HCT116 (cell line): ENCODE results near the gene KCNAB3. TPM values are rescaled to one million over a fixed set of nuclear protein-coding genes. Genes with fewer than 3 reads are reported as not detected.

Source experiments
- ATAC-seq: fragments of 200-7000 bp; cut with Tn5 transposase; 2 replicates; pipeline ENCODE4 v1.9.1; 2020; ENCODE audit warnings: mild to moderate bottlenecking, moderate library complexity
- BruUV-seq: library from RNA; stranded (reverse); fragments of 400-500 nt; replicated peaks from 2 replicates; lab custom pipeline; 2021; lab: Mats Ljungman, UMichigan
- CTCF ChIA-PET: fragments of 300-600 bp; sonication (Branson Sonifier 250); formaldehyde crosslinking; loops from one replicate; lab custom pipeline; 2021; ENCODE audit warnings: antibody characterized with exemption; lab: Charles Lee
- POLR2A ChIA-PET: fragments of 300-600, 350-600 bp; sonication (Branson Sonifier 250); formaldehyde crosslinking; loops from one replicate; lab custom pipeline; 2021; ENCODE audit warnings: antibody characterized with exemption; lab: Charles Lee
- RAD21 ChIA-PET, 2 experiments: fragments of 300-600 bp; sonication (Branson Sonifier 250); formaldehyde crosslinking; loops; one replicate each; lab custom pipeline; 2023; ENCODE audit warnings: low total read pairs in 2 of 2; ENCODE audit not compliant: uncharacterized antibody in 2 of 2, unreplicated experiment in 2 of 2, low non-redundant PET in 1 of 2; lab: Charles Lee
- DNase-seq: peaks from one replicate; pipeline ENCODE4 v3.0.0-alpha.2; 2010; ENCODE audit warnings: low read depth, low spot score
- H2AFZ ChIP-seq: fragments of 200-600 bp; shearing (Covaris generic), sonication (generic); 2 replicates; pipeline ENCODE4 v1.6.1; 2017; ENCODE audit warnings: low read depth, mixed run types, mixed read lengths, antibody characterized with exemption, low read length; ENCODE audit not compliant: poor library complexity, severe bottlenecking
- H3K27ac ChIP-seq: 2 replicates; pipeline ENCODE4 v1.5.1; 2012; ENCODE audit warnings: low read depth, low read length
- H3K27me3 ChIP-seq: fragments of 200-600 bp; sonication (generic); 2 replicates; pipeline ENCODE4 v1.6.1; 2016; ENCODE audit warnings: mixed run types, low read length, mixed read lengths; ENCODE audit not compliant: insufficient read depth
- H3K36me3 ChIP-seq, 2 experiments: fragments of 200-500 bp in 1 of 2; fragments of 200-600 bp in 1 of 2; sonication (Bioruptor generic) in 1 of 2; sonication (generic) in 1 of 2; 2 replicates each; pipeline versions ENCODE4 v1.5.1 to v1.6.1; 2014 to 2016; ENCODE audit warnings: low read length in 2 of 2, inconsistent platforms in 1 of 2, mixed read lengths in 1 of 2, mixed run types in 1 of 2; ENCODE audit not compliant: insufficient read depth in 2 of 2, control insufficient read depth in 1 of 2
- H3K4me1 ChIP-seq, 2 experiments: fragments of 200-600 bp in 1 of 2; sonication (generic) in 1 of 2; 2 replicates each; pipeline versions ENCODE4 v1.5.1 to v1.6.1; 2012 to 2017; ENCODE audit warnings: low read length in 2 of 2, inconsistent platforms in 1 of 2, mild to moderate bottlenecking in 1 of 2, mixed read lengths in 1 of 2, mixed run types in 1 of 2, moderate library complexity in 1 of 2; ENCODE audit not compliant: insufficient read depth in 2 of 2, control insufficient read depth in 1 of 2
- H3K4me2 ChIP-seq: fragments of 200-600 bp; sonication (generic); 2 replicates; pipeline ENCODE4 v1.6.1; 2017; ENCODE audit warnings: mixed run types, low read length, mixed read lengths
- H3K4me3 ChIP-seq, 2 experiments: fragments of 200-600 bp in 1 of 2; sonication (generic) in 1 of 2; replicated peaks in 1 of 2; 2 replicates each; pipeline ENCODE4 v1.5.1; 2011 to 2016; ENCODE audit warnings: low read length in 2 of 2, control low read depth in 1 of 2, low read depth in 1 of 2, mild to moderate bottlenecking in 1 of 2, mixed read lengths in 1 of 2, mixed run types in 1 of 2
- H3K79me2 ChIP-seq: fragments of 200-600 bp; sonication (generic); 2 replicates; pipeline ENCODE4 v1.6.1; 2017; ENCODE audit warnings: mild to moderate bottlenecking, mixed run types, low read length, moderate library complexity, mixed read lengths; ENCODE audit not compliant: insufficient read depth
- H3K9ac ChIP-seq: fragments of 200-600 bp; sonication (generic); 2 replicates; pipeline ENCODE4 v1.6.1; 2016; ENCODE audit warnings: low read length, mixed read lengths
- H3K9me2 ChIP-seq: fragments of 200-600 bp; sonication (generic), shearing (Covaris generic); 2 replicates; pipeline ENCODE4 v1.6.1; 2017; ENCODE audit warnings: mixed run types, mild to moderate bottlenecking, moderate library complexity; ENCODE audit not compliant: insufficient read depth
- H3K9me3 ChIP-seq, 2 experiments: fragments of 200-500 bp in 1 of 2; fragments of 200-600 bp in 1 of 2; sonication (Bioruptor generic) in 1 of 2; sonication (generic) in 1 of 2; 2 replicates each; pipeline ENCODE4 v1.6.1; 2014 to 2017; ENCODE audit warnings: low read length in 2 of 2, mixed read lengths in 2 of 2, inconsistent platforms in 1 of 2, low read depth in 1 of 2, mild to moderate bottlenecking in 1 of 2, mixed run types in 1 of 2, moderate library complexity in 1 of 2; ENCODE audit not compliant: control insufficient read depth in 1 of 2, insufficient read depth in 1 of 2
- H4K20me1 ChIP-seq: fragments of 200-600 bp; sonication (generic), shearing (Covaris generic); 2 replicates; pipeline ENCODE4 v1.6.1; 2017; ENCODE audit warnings: mixed run types, mild to moderate bottlenecking, moderate library complexity; ENCODE audit not compliant: insufficient read depth
- CBX3 ChIP-seq: IDR thresholded peaks from 2 replicates; pipeline ENCODE4 v1.6.1; 2012; ENCODE audit warnings: low read depth
- CEBPB ChIP-seq: IDR thresholded peaks from 2 replicates; pipeline ENCODE4 v1.6.1; 2012; ENCODE audit warnings: low read depth
- EGR1 ChIP-seq: IDR thresholded peaks from 2 replicates; pipeline ENCODE4 v1.6.1; 2012; ENCODE audit warnings: low read depth
- ELF1 ChIP-seq: IDR thresholded peaks from 2 replicates; pipeline ENCODE4 v1.6.1; 2012; ENCODE audit warnings: low read depth, borderline replicate concordance
- EZH2phosphoT487 ChIP-seq: fragments of 200-600 bp; IDR thresholded peaks from 2 replicates; pipeline ENCODE4 v1.6.1; 2018; ENCODE audit warnings: antibody characterized with exemption, borderline replicate concordance
- FOSL1 ChIP-seq: IDR thresholded peaks from 2 replicates; pipeline ENCODE4 v1.6.1; 2012; ENCODE audit warnings: low read depth
- JUND ChIP-seq: IDR thresholded peaks from 2 replicates; pipeline ENCODE4 v1.6.1; 2012
- POLR2A ChIP-seq: IDR thresholded peaks from 2 replicates; pipeline ENCODE4 v1.7.0; 2011; ENCODE audit warnings: borderline replicate concordance; ENCODE audit not compliant: insufficient read depth, insufficient read length; ENCODE audit errors: extremely low read depth
- POLR2AphosphoS5 ChIP-seq: IDR thresholded peaks from 2 replicates; pipeline ENCODE4 v1.6.1; 2011; ENCODE audit warnings: mild to moderate bottlenecking, low read depth, low read length, moderate library complexity
- RAD21 ChIP-seq: IDR thresholded peaks from 2 replicates; pipeline ENCODE4 v1.6.1; 2012; ENCODE audit warnings: low read depth, mild to moderate bottlenecking
- SIN3A ChIP-seq: IDR thresholded peaks from 2 replicates; pipeline ENCODE4 v1.6.1; 2012; ENCODE audit warnings: low read depth
- SP1 ChIP-seq: IDR thresholded peaks from 2 replicates; pipeline ENCODE4 v1.6.1; 2012; ENCODE audit warnings: low read depth
- SRF ChIP-seq: IDR thresholded peaks from 2 replicates; pipeline ENCODE4 v1.6.1; 2012; ENCODE audit warnings: low read depth
- YY1 ChIP-seq: IDR thresholded peaks from 2 replicates; pipeline ENCODE4 v1.6.1; 2011; ENCODE audit warnings: low read length, low read depth, moderate library complexity, mild to moderate bottlenecking; ENCODE audit not compliant: insufficient replicate concordance; ENCODE audit errors: extremely low read depth
- ZFX ChIP-seq: fragments of 450-650 bp; IDR thresholded peaks from 2 replicates; pipeline ENCODE4 v1.6.1; 2017
- ZNF274 ChIP-seq: fragments of 200-500 bp; sonication (Bioruptor generic); IDR thresholded peaks from 2 replicates; pipeline ENCODE4 v1.6.1; 2014; ENCODE audit warnings: mild to moderate bottlenecking, low read depth, low read length, inconsistent platforms
- intact Hi-C: fragments of 100-400 bp; cut with micrococcal nuclease; formaldehyde crosslinking; loops from 2 replicates; pipeline ENCODE4 v1.10.0; 2022
- total RNA-seq: library from RNA; stranded (reverse); gene quantifications from one replicate; pipeline ENCODE4 v1.2.1, GENCODE V29; 2021; ENCODE audit not compliant: unreplicated experiment
- TF ChIP-seq, protein P1 (sequence below): IDR thresholded peaks from 2 replicates; pipeline ENCODE4 v1.6.1; 2012
- TF ChIP-seq, protein P2 (sequence below), 3 experiments: fragments of 200-600 bp in 1 of 3; sonication (generic) in 1 of 3; IDR thresholded peaks in 2 of 3; conservative IDR thresholded peaks in 1 of 3; 2 replicates each; pipeline ENCODE4 v1.5.1; 2012 to 2017; ENCODE audit warnings: low read depth in 2 of 3, low read length in 2 of 3, antibody characterized with exemption in 1 of 3, borderline replicate concordance in 1 of 3, control low read depth in 1 of 3, mild to moderate bottlenecking in 1 of 3, mixed read lengths in 1 of 3, mixed run types in 1 of 3, moderate library complexity in 1 of 3; ENCODE audit not compliant: insufficient read depth in 1 of 3
- TF ChIP-seq, protein P3 (sequence below): IDR thresholded peaks from 2 replicates; pipeline ENCODE4 v1.6.1; 2012; ENCODE audit warnings: low read depth
- TF ChIP-seq, protein P4 (sequence below): IDR thresholded peaks from 2 replicates; pipeline ENCODE4 v1.6.1; 2011; ENCODE audit warnings: mild to moderate bottlenecking, low read length, moderate library complexity; ENCODE audit not compliant: insufficient replicate concordance; ENCODE audit errors: extremely low read depth

Gene KCNAB3
- total RNA-seq, 1 experiment from 2014 or later, result 7.1 TPM

DNA sequence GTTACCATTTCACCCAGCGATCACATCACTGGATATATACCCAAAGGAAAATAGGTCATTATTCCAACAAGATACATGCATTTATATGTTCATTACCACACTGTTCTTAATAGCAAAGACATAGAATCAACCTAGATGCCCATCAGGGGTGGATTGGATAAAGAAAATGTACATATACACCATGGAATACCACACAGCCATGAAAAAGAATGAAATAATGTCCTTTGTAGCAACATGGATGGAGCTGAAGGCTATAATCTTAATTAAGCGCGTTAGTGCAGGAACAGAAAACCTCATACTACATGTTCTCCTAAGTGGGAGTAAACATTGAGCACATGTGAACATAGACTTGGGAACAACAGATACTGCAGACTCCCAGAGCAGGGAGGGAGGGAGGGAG, 20.9 kb upstream of the KCNAB3 start:
- H3K9ac ChIP-seq, result no peak overlapping the region
- H2AFZ ChIP-seq, result no peak overlapping the region
- no peak overlapping the region for H3K4me2 ChIP-seq
- intact Hi-C loops, result no loop called here
- no peak for ATAC-seq
- DNase-seq, result no peak
- H3K27ac ChIP-seq, result no peak overlapping the region
- CTCF ChIA-PET, result no interaction called here
- BruUV-seq, result no TSS peak
- H3K4me1 ChIP-seq, result no peaks in the 10 kb centered on the region
- POLR2A ChIA-PET, result no interaction called here
- no peak overlapping the region for H3K4me3 ChIP-seq
- RAD21 ChIA-PET, result no interaction called here
- no peaks in the 10 kb centered on the region for H4K20me1 ChIP-seq
- TF ChIP-seq SRF (no peak), POLR2A (no peak), EGR1 (no peak), CEBPB (no peak), ELF1 (no peak), SIN3A (no peak), EZH2phosphoT487 (no peak), FOSL1 (no peak), JUND (no peak), POLR2AphosphoS5 (no peak), ZFX (no peak), RAD21 (no peak), ZNF274 (no peak), CBX3 (no peak), YY1 (no peak), SP1 (no peak)
- TF ChIP-seq, protein P1, sequence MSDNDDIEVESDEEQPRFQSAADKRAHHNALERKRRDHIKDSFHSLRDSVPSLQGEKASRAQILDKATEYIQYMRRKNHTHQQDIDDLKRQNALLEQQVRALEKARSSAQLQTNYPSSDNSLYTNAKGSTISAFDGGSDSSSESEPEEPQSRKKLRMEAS, result no peak
- TF ChIP-seq, protein P2, sequence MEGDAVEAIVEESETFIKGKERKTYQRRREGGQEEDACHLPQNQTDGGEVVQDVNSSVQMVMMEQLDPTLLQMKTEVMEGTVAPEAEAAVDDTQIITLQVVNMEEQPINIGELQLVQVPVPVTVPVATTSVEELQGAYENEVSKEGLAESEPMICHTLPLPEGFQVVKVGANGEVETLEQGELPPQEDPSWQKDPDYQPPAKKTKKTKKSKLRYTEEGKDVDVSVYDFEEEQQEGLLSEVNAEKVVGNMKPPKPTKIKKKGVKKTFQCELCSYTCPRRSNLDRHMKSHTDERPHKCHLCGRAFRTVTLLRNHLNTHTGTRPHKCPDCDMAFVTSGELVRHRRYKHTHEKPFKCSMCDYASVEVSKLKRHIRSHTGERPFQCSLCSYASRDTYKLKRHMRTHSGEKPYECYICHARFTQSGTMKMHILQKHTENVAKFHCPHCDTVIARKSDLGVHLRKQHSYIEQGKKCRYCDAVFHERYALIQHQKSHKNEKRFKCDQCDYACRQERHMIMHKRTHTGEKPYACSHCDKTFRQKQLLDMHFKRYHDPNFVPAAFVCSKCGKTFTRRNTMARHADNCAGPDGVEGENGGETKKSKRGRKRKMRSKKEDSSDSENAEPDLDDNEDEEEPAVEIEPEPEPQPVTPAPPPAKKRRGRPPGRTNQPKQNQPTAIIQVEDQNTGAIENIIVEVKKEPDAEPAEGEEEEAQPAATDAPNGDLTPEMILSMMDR (IDR thresholded peaks at IDR 0.05 in 2 of 3, conservative IDR thresholded peaks at IDR 0.05 in 1 of 3; ENCODE audit: borderline replicate concordance in 1 of 3, insufficient read depth in 1 of 3, low read depth in 2 of 3, low read length in 2 of 3), result no peak
- TF ChIP-seq, protein P3, sequence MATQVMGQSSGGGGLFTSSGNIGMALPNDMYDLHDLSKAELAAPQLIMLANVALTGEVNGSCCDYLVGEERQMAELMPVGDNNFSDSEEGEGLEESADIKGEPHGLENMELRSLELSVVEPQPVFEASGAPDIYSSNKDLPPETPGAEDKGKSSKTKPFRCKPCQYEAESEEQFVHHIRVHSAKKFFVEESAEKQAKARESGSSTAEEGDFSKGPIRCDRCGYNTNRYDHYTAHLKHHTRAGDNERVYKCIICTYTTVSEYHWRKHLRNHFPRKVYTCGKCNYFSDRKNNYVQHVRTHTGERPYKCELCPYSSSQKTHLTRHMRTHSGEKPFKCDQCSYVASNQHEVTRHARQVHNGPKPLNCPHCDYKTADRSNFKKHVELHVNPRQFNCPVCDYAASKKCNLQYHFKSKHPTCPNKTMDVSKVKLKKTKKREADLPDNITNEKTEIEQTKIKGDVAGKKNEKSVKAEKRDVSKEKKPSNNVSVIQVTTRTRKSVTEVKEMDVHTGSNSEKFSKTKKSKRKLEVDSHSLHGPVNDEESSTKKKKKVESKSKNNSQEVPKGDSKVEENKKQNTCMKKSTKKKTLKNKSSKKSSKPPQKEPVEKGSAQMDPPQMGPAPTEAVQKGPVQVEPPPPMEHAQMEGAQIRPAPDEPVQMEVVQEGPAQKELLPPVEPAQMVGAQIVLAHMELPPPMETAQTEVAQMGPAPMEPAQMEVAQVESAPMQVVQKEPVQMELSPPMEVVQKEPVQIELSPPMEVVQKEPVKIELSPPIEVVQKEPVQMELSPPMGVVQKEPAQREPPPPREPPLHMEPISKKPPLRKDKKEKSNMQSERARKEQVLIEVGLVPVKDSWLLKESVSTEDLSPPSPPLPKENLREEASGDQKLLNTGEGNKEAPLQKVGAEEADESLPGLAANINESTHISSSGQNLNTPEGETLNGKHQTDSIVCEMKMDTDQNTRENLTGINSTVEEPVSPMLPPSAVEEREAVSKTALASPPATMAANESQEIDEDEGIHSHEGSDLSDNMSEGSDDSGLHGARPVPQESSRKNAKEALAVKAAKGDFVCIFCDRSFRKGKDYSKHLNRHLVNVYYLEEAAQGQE, result no peak
- TF ChIP-seq, protein P4, sequence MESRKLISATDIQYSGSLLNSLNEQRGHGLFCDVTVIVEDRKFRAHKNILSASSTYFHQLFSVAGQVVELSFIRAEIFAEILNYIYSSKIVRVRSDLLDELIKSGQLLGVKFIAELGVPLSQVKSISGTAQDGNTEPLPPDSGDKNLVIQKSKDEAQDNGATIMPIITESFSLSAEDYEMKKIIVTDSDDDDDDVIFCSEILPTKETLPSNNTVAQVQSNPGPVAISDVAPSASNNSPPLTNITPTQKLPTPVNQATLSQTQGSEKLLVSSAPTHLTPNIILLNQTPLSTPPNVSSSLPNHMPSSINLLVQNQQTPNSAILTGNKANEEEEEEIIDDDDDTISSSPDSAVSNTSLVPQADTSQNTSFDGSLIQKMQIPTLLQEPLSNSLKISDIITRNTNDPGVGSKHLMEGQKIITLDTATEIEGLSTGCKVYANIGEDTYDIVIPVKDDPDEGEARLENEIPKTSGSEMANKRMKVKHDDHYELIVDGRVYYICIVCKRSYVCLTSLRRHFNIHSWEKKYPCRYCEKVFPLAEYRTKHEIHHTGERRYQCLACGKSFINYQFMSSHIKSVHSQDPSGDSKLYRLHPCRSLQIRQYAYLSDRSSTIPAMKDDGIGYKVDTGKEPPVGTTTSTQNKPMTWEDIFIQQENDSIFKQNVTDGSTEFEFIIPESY, result no peak
- TF ChIP-seq, all 23 proteins: peak for 0
- Histone ChIP-seq H3K27me3 (no peaks in the 10 kb centered on the region), H3K36me3 (peaks cover 26 to 33% of the 10 kb centered on the region in 2 experiments; a peak in 3 of 4 replicates), H3K9me3 (no peaks in the 10 kb centered on the region), H3K79me2 (no peaks in the 10 kb centered on the region), H3K9me2 (no peaks in the 10 kb centered on the region)
